CD4-positive, alpha-beta T cell (primary cell): Measurements from ENCODE around the gene RARG. TPM values are rescaled to one million over a fixed set of nuclear protein-coding genes. Genes with fewer than 3 reads are reported as not detected.
A peak's percentile ranks its signal among the peaks of the same experiment; 100 is the strongest.

Experiments used
- ATAC-seq: fragments of 200-7000 bp; cut with Tn5 transposase; one replicate; pipeline ENCODE4 v1.10.0; 2022; ENCODE audit warnings: mild to moderate bottlenecking; ENCODE audit not compliant: poor library complexity
- CTCF ChIA-PET: fragments of 350-600 bp; sonication (Branson Sonifier 250); formaldehyde crosslinking; loops from one replicate; lab custom pipeline; 2021; ENCODE audit warnings: antibody characterized with exemption, inconsistent platforms; lab: Charles Lee
- POLR2A ChIA-PET: fragments of 350-600 bp; sonication (Branson Sonifier 250); formaldehyde crosslinking; loops from one replicate; lab custom pipeline; 2021; ENCODE audit warnings: antibody characterized with exemption, inconsistent platforms; lab: Charles Lee
- DNase-seq, 14 experiments: peaks; one replicate each; pipeline ENCODE4 v3.0.0-alpha.2; 2013 to 2020; ENCODE audit warnings: mixed read lengths in 2 of 14
- H3K27ac ChIP-seq, 2 donors: one replicate each; pipeline versions ENCODE4 v1.5.1 to v1.7.0; 2013; ENCODE audit warnings: low read length in 2 of 2, low read depth in 1 of 2, mild to moderate bottlenecking in 1 of 2
- H3K27me3 ChIP-seq, 2 experiments: 1 replicate in 1 of 2; 2 replicates in 1 of 2; pipeline versions ENCODE4 v1.6.1 to v1.7.0; 2013; ENCODE audit warnings: low read length in 2 of 2, control low read depth in 1 of 2, mild to moderate bottlenecking in 1 of 2, moderate library complexity in 1 of 2; ENCODE audit not compliant: insufficient read depth in 2 of 2, control insufficient read depth in 1 of 2
- H3K36me3 ChIP-seq: one replicate; pipeline ENCODE4 v1.6.1; 2013; ENCODE audit warnings: low read length, control low read depth; ENCODE audit not compliant: insufficient read depth
- H3K4me1 ChIP-seq: one replicate; pipeline ENCODE4 v1.6.1; 2013; ENCODE audit warnings: low read length, control low read depth; ENCODE audit not compliant: insufficient read depth
- H3K4me3 ChIP-seq: one replicate; pipeline ENCODE4 v1.5.1; 2013; ENCODE audit warnings: mild to moderate bottlenecking, low read length, moderate library complexity
- H3K9me3 ChIP-seq, 2 experiments: 1 replicate in 1 of 2; 2 replicates in 1 of 2; pipeline versions ENCODE4 v1.6.1 to v1.7.0; 2013; ENCODE audit warnings: low read length in 2 of 2, mild to moderate bottlenecking in 2 of 2, control low read depth in 1 of 2, moderate library complexity in 1 of 2; ENCODE audit not compliant: control insufficient read depth in 1 of 2, insufficient read depth in 1 of 2
- H3K27ac Mint-ChIP-seq: one replicate; pipeline ENCODE4 v1.8.0; 2020; ENCODE audit warnings: mixed read lengths
- H3K27me3 Mint-ChIP-seq: one replicate; pipeline ENCODE4 v1.8.0; 2021; ENCODE audit warnings: mixed read lengths
- H3K36me3 Mint-ChIP-seq: one replicate; pipeline ENCODE4 v1.8.0; 2021; ENCODE audit warnings: low read depth, mixed read lengths
- H3K4me1 Mint-ChIP-seq: one replicate; pipeline ENCODE4 v1.8.0; 2021; ENCODE audit warnings: low read depth, mixed read lengths
- H3K4me3 Mint-ChIP-seq: one replicate; pipeline ENCODE4 v1.8.0; 2020; ENCODE audit warnings: mild to moderate bottlenecking, mixed read lengths
- H3K9me3 Mint-ChIP-seq: one replicate; pipeline ENCODE4 v1.8.0; 2020; ENCODE audit warnings: mixed read lengths
- CTCF ChIP-seq: fragments of 200-600 bp; IDR thresholded peaks from one replicate; pipeline ENCODE4 v1.8.0; 2022; ENCODE audit warnings: antibody characterized with exemption, mild to moderate bottlenecking
- intact Hi-C, 2 experiments: fragments of 100-400 bp; cut with DNase I in 1 of 2; cut with micrococcal nuclease in 1 of 2; formaldehyde crosslinking; loops; one replicate each; pipeline versions ENCODE4 v1.15.1 to v1.9.0; 2023 to 2025; cut with DNase I, micrococcal nuclease
- total RNA-seq, 174 experiments: library from RNA in 2 of 174; stranded (reverse) in 2 of 174; gene quantifications; one replicate each; pipeline ENCODE4 v1.2.3 and lab custom pipeline; 2021 to 2026

The RARG gene
- total RNA-seq, 2 experiments from 2014 or later, result 14.0 to 15.8 TPM

DNA sequence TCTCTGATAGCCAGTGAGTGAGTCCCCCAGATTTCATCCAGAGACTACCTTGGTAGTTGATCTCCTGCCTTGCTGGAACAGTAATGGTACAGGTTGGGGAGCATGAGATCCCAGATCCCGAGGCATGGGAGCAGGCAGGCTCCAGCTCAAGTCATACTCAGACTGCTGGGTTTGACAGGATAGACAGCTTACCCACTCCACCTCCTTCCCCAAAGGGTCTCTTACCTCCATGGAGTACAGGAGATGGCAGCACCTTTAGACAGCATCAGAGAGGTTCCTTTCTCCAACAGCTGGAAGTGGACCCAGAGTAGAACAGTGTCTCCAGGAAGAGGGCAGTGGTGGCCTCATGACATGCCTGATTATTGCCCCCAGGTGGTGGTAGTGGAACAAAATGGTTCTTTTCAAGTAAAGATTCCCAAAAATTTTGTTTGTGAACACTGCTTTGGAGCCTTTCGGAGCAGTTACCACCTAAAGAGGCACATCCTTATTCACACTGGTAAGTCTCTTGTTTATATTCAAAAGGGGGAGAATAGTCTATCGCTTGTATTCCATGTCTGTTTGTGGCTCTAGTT, 46.3 kb downstream of the RARG start:
- ATAC-seq (no peak), DNase-seq (peak in 1 of 14 experiments; percentile 5)
- Histone ChIP-seq H3K4me3 (no peak overlapping the region), H3K27me3 (no peaks in the 10 kb centered on the region), H3K36me3 (peaks cover 88% of the 10 kb centered on the region), H3K27ac (no peak overlapping the region), H3K9me3 (no peaks in the 10 kb centered on the region), H3K4me1 (peaks cover 51% of the 10 kb centered on the region)
- H3K4me1 Mint-ChIP-seq, result peaks cover 57% of the 10 kb centered on the region
- ChIA-PET POLR2A (no interaction called here), CTCF (no interaction called here)
- H3K36me3 Mint-ChIP-seq, result peaks cover 93% of the 10 kb centered on the region
- TF ChIP-seq CTCF, result no peak
- intact Hi-C loops, result no loop called here
- peak overlapping the region; percentile 22 for H3K27ac Mint-ChIP-seq
- no peaks in the 10 kb centered on the region for H3K27me3 Mint-ChIP-seq
- no peak overlapping the region for H3K4me3 Mint-ChIP-seq
- H3K9me3 Mint-ChIP-seq, result no peaks in the 10 kb centered on the region

GRCh38 chr12:53184828-53185227, 47.2 kb downstream of the RARG start:
- Mint-ChIP-seq H3K27me3 (no peaks in the 10 kb centered on the region), H3K36me3 (peaks cover 94% of the 10 kb centered on the region)
- intact Hi-C loops, result loop anchor here in 1 of 2 experiments (5.0 kb wide), 1 partner anchor 37 kb away; no protein-coding TSS in a partner anchor

DNA sequence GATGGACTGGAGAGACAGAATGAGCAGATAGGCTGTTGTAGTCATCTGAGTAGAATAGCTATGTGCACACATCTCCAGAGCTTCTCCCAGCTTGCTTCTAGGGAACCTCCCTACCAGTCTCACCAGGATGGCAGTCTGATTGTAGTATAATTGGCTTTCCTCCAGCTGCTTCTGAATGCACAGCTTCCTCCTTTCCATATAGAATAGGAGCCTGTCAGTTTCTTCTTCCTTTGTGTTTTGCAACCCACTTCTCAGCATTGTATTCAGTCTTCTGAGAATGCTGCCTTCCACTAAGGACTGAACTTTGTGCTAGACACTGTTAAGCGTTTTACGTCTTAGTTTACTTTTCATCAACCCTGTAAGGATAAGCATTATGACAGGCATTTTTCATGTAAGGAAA, 49.1 kb downstream of the RARG start:
- Mint-ChIP-seq H3K27ac (peak overlapping the region; percentile 94), H3K36me3 (peaks cover 78% of the 10 kb centered on the region), H3K4me3 (peak overlapping the region; percentile 90), H3K9me3 (no peaks in the 10 kb centered on the region), H3K4me1 (peaks cover 66% of the 10 kb centered on the region), H3K27me3 (no peaks in the 10 kb centered on the region)
- DNase-seq, result peak in 1 of 14 experiments; percentile 1
- intact Hi-C loops, result loop anchor here in 1 of 2 experiments (5.0 kb wide), 1 partner anchor 39 kb away; no protein-coding TSS in a partner anchor
- Histone ChIP-seq H3K4me3 (no peak overlapping the region), H3K4me1 (peaks cover 55% of the 10 kb centered on the region), H3K27ac (no peak overlapping the region), H3K27me3 (no peaks in the 10 kb centered on the region), H3K36me3 (peaks cover 62% of the 10 kb centered on the region), H3K9me3 (no peaks in the 10 kb centered on the region)
- ChIA-PET POLR2A (interaction anchor here (1.0 to 3.6 kb wide), 7 partner anchors 16 to 177 kb away, joined by 3 to 53 read pairs (median 8); partner anchors contain the start of genes EIF4B, ITGB7, MYG1 and PFDN5), CTCF (no interaction called here)
- TF ChIP-seq CTCF, result no peak
- no peak for ATAC-seq

More at GRCh38 chr12:53184828-53185227, 47.2 kb downstream of the RARG start:
- TF ChIP-seq CTCF, result no peak
- Histone ChIP-seq H3K27me3 (no peaks in the 10 kb centered on the region), H3K36me3 (peaks cover 81% of the 10 kb centered on the region), H3K27ac (peak overlapping the region in 1 of 2 donors; percentile 47), H3K4me3 (no peak overlapping the region), H3K4me1 (peaks cover 47% of the 10 kb centered on the region), H3K9me3 (no peaks in the 10 kb centered on the region)
- peak overlapping the region; percentile 48 for H3K4me3 Mint-ChIP-seq
- ChIA-PET POLR2A (no interaction called here), CTCF (no interaction called here)
- H3K27ac Mint-ChIP-seq, result peak overlapping the region; percentile 22
- H3K9me3 Mint-ChIP-seq, result no peaks in the 10 kb centered on the region
- ATAC-seq, result no peak
- peaks cover 58% of the 10 kb centered on the region for H3K4me1 Mint-ChIP-seq
- DNase-seq, result peak in 1 of 14 experiments; percentile 8
